B cell (primary cell): ENCODE results near the gene SNX10.

Experiments used
- EZH2 ChIP-seq: IDR thresholded peaks from 2 replicates; pipeline ENCODE4 v1.6.1; 2012; ENCODE audit warnings: borderline replicate concordance, low read depth, mild to moderate bottlenecking, moderate library complexity, low read length; ENCODE audit not compliant: insufficient read depth, poor library complexity, severe bottlenecking
- TF ChIP-seq, protein P1 (sequence below): fragments of 200-600 bp; IDR thresholded peaks from one replicate; pipeline ENCODE4 v1.8.0; 2022; ENCODE audit warnings: antibody characterized with exemption, mild to moderate bottlenecking

DNA sequence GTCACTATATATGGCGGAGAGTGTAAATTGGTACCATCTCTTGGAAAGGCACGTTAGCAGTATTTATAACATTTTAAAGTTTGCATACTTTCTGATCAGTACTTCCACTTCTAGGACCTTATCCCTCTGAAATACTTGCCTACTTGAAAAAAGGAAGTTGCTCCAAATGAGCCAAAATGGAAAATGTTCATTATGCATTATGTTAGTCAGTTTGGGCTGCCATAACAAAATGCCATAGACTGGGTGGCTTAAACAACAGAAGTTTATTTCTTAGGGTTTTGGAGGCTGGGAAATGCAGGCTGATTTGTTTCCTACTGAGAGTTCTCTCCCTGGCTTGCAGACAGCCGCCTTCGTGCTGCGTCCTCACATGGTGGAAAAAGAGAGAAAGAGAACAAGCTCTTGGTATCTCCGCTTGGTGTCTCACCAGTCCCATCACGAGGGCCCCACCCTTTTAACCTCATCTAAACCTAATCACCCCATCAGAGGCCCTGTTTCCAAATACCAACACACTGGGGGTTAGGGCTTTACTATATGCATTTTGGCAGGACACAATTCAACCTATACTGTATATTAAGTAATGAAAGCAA, 6.9 kb downstream of the SNX10 start:
- TF ChIP-seq EZH2: no peak
- TF ChIP-seq, protein P1, sequence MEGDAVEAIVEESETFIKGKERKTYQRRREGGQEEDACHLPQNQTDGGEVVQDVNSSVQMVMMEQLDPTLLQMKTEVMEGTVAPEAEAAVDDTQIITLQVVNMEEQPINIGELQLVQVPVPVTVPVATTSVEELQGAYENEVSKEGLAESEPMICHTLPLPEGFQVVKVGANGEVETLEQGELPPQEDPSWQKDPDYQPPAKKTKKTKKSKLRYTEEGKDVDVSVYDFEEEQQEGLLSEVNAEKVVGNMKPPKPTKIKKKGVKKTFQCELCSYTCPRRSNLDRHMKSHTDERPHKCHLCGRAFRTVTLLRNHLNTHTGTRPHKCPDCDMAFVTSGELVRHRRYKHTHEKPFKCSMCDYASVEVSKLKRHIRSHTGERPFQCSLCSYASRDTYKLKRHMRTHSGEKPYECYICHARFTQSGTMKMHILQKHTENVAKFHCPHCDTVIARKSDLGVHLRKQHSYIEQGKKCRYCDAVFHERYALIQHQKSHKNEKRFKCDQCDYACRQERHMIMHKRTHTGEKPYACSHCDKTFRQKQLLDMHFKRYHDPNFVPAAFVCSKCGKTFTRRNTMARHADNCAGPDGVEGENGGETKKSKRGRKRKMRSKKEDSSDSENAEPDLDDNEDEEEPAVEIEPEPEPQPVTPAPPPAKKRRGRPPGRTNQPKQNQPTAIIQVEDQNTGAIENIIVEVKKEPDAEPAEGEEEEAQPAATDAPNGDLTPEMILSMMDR: no peak
